Stimulated activated CD4-positive, alpha-beta T cell treated with anti-CD3 and anti-CD28 coated beads, Interleukin-4, amount 100 ng/mL, for 4 hours (primary cell): ENCODE data around the gene DNMT3L.
"Not testable (repeated sequence)": the region's sequence is repeated elsewhere in the genome, so short reads cannot be mapped to it uniquely, and the experiment has no call there.

Experiments used
- DNase-seq, 2 experiments: peaks; one replicate each; pipeline ENCODE4 v3.0.0-alpha.2; 2020

The DNMT3L gene

GRCh38 chr21:44294391-44295162, 32.9 kb upstream of the DNMT3L start:
- no peak for DNase-seq

GRCh38 chr21:44293551-44294231, 32.0 kb upstream of the DNMT3L start:
- peak in 1 of 2 experiments; percentile 49 for DNase-seq

GRCh38 chr21:44292812-44293195, 31.1 kb upstream of the DNMT3L start:
- no peak for DNase-seq

GRCh38 chr21:44291936-44292811, 30.5 kb upstream of the DNMT3L start:
- DNase-seq = no peak

- no peak for DNase-seq
These were observed 29.6 kb upstream of the DNMT3L start for GRCh38 chr21:44291078-44291935.

GRCh38 chr21:44290327-44291077, 28.8 kb upstream of the DNMT3L start:
- DNase-seq = no peak

GRCh38 chr21:44289381-44290010, 27.8 kb upstream of the DNMT3L start:
- DNase-seq = no peak

- DNase-seq = no peak
These were observed 26.8 kb upstream of the DNMT3L start for GRCh38 chr21:44288251-44289110.

- no peak for DNase-seq
These were observed 25.3 kb upstream of the DNMT3L start for GRCh38 chr21:44286716-44287632.

- no peak for DNase-seq
These were observed 24.5 kb upstream of the DNMT3L start for GRCh38 chr21:44286086-44286715.

GRCh38 chr21:44285138-44285992, 23.7 kb upstream of the DNMT3L start, which contains the start of gene AIRE:
TSS of gene AIRE (plus strand) at chr21:44285876. CDS start at chr21:44286007, 131 bp downstream.
- no peak for DNase-seq

- DNase-seq = no peak
These were observed 22.3 kb upstream of the DNMT3L start for GRCh38 chr21:44283948-44284347.

GRCh38 chr21:44283211-44283785, 21.6 kb upstream of the DNMT3L start:
- DNase-seq = not testable (repeated sequence)

- no peak for DNase-seq
These were observed 20.7 kb upstream of the DNMT3L start for GRCh38 chr21:44282370-44282769.

GRCh38 chr21:44281801-44282200, 20.1 kb upstream of the DNMT3L start:
- no peak for DNase-seq

- no peak for DNase-seq
These were observed 17.9 kb upstream of the DNMT3L start for GRCh38 chr21:44279354-44280260.
